Measurements from ENCODE around the gene SATB1.
"Not testable (repeated sequence)": the region's sequence is repeated elsewhere in the genome, so short reads cannot be mapped to it uniquely, and the experiment has no call there.

SATB1 gene

DNA sequence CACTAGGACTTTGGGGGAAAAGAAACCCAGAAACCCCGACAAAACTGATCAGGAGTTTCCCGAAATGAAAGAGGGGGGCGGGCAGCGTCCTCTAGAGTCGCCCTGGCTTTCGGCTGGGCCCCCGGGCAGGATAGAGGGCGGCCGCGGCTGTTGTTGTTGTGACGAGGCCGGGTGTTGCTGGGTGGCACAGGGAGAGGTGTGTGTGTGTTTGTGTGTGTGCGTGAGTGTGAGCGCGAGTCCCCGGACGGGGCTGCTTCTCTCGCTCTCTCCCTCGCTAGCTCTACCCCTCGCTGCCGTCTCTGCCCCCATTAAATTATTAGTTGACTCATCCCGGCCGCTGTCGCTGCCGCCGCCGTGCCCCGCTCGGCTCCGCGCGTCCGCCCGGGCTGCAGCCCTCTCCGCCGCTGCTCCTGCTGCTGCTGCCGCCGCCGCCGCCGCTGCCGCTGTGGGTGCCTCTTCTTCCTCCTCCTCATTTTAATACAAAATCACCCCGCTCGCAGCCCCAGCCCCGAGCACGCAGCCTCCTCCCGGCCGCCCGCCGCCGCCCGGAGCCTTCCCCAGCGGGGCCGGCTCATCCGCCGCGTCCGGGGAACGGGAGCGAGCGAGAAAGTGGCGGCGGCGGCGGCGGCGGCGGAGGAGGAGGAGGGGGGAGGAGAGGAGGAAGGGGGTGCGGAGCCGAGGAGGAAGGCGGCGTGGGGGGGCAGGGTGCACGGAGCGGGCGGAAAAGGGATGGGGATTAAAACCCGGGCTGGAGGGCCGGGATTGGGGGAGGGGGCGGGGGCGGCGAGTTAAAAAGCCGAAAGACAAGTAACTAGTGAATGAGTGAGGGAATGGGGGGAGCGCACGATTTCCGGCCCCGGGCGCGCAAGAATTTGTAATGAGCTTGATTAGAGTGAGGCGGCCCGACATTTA is at the start of gene SATB1:
TSS of gene SATB1 (minus strand) at position 611 of the 912 bp plus-strand sequence. CDS start 4,372 bp downstream, outside the sequence.
- peak; percentile 63 for DNase-seq (ENCODE audit: low spot score)

DNA sequence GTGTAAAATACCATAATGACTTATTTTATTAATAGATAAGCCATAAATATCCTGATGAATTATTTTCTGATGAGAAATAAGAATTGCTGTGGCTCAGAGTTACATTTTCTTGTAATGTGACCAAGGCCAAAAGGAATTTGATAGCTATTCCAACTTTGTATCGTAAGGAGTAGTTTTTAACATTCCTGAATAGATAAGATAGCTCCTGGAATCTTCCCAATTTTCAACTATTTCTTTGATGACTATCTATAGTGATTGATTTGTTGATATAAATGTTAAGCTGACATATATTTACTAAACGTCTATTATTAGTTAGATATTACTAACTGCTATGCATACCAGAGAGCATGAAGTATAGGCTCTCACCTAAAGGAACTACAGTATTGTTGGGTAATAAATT is 49.1 kb upstream of the SATB1 start:
- DNase-seq (ENCODE audit: low spot score): no peak

DNA sequence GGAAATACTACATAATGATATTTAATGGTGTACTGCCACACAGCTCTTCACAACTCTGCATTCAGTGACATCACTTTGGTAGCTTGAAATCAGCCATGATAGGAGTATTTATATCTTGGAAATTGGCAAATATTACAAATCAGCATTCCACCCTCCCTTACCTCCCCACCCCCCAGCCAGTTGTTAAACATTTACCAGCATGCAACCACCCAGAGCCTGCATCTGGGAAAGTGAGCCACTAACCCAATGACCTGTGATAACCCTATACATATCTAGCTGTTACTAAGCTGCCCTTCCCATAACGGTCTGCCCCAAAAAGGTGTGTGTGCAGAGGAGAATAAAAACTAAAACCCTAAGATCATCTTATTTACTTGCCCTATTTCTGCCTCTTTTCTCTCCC is 44.6 kb upstream of the SATB1 start:
- DNase-seq (ENCODE audit: low spot score): no peak

DNA sequence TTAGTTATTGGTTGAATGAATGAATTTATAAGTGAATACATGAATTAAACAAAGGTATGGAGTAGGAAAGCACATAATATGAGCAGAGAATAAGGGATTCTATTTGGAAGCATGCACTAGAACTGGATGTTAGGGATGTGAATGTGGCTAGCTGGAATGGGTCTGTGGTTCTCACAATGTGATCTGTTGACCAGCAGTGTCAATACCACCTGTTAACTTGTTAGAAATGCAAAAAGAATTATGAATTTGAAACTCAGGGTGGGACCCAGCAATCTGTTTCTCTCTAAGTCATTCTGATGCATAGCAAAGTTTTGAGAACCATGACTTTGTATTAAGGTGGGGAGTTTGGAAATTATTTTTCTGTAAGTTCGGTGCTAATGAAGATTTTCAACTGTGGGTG is 41.0 kb upstream of the SATB1 start:
- DNase-seq (ENCODE audit: low spot score): no peak

DNA sequence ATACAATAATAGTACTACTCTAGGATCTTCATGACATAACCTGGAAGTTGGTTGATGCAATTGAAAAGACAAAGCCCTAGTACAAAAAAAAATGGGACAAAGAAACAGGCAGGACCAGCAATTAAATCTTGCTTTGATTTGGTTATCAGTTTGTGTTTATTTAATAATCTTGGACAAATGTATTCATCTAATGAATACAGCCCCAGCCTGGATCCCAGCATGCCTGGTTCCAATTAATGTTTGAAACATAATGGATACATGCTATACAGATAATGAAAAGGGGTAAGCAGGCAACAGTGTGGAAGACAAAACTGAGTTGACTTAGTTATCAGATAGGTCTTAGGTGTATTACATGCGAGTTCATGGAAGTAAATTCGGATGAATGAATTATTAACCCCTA is 29.6 kb upstream of the SATB1 start:
- no peak for DNase-seq (ENCODE audit: low spot score)

DNA sequence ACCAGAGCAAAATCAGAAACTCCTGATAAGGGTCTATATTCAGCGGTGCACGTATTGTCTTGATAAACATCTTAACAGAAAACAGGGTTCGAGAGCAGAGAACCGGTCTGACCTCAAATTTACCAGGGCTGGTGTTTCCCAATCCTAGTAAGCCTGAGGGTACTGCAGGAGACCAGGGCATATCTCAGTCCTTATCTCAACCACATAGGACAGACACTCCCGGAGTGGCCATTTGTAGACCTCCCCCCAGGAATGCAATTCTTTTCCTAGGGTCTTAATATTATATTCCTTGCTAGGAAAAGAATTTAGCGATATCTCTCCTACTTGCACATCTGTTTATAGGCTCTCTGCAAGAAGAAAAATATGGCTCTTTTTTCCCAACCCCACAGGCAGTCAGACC is 24.5 kb upstream of the SATB1 start:
- DNase-seq (ENCODE audit: low spot score): not testable (repeated sequence)

DNA sequence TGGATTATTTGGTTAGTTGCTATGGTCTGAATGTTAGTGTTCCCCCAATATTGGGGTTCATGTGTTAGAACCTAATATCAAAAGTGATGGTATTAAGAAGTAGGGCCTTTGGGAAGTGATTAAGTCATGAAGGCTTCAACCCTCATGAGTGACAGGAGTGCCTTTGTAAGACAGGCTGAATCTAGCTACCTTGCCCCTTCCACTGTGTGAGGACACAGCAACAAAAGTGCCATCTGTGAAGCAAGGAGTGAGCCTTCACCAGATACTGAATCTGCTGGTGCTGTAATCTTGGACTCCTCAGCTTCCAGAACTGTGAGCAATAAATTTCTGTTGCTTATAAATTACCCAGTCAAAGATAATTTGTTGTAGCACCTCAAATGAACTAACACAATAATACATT is 22.6 kb upstream of the SATB1 start:
- DNase-seq (ENCODE audit: low spot score): no peak

DNA sequence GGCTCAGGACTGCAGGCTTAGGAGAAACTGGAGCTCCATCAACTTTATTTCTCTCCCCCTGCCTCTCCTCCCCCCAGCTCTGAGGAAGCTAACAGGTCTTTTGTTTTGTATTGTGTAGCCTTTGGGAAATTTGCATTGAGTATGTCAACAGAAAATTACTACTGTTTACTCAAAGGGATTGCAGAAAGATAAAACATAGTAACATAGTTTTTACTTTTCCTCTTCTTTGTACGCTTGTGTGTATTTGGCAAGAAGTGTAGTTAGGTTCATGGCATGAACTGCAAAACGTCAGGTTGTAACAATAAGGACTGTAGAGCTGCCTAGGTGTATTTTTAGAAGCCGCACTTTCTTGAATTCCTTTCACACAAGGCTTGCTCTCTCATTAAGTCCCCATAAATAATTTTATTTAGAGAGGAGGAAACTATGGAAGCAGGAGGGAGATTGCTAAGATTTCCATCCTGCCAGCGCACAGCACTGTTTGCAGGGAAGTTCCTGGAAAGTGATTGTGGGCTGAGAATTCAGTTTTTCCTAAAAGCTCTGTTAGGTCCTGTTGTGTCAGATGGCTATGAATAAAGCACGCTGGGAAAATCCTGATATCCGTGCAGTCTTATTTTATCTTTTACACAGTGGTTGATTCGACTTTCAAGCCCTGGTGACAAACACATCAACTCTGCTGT is 21.1 kb upstream of the SATB1 start:
- DNase-seq (ENCODE audit: low spot score): no peak

DNA sequence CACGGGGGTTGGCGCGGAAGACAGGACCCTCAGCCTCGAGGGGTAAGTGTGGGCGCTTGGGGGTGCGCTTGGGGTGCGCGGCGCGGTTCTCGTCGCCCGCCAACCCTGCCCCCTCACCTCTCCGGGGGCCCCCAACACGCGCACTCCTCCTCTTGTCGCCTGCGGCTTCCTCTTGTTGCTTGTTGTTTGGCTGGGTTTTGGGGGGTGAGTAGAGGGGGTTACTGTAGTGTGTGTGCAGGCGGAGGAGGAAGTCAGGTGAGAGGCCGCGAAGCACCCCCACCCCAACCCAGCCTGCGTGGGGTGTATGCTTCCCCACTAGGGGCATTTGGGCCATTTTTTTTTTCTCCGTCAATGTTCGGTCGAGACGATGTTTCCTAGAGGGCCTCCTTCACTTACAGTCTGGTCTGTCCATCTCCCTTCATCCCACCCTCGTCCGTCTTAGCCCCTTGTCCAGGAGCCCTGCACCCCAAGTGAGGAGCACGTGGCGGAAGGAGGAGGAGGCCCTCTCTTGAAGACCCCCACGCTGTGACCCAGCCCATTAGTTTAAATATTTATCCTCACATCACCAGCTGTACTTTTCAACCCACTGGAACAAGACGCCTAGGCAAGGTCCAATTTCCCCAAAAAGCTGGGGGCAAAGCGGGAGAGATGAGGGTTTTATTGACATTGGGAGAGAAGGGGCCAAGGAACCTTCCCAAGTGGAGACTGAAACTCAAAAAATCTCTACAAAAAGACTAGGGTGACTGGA is 20.4 kb upstream of the SATB1 start:
- peak; percentile 69 for DNase-seq (ENCODE audit: low spot score)

DNA sequence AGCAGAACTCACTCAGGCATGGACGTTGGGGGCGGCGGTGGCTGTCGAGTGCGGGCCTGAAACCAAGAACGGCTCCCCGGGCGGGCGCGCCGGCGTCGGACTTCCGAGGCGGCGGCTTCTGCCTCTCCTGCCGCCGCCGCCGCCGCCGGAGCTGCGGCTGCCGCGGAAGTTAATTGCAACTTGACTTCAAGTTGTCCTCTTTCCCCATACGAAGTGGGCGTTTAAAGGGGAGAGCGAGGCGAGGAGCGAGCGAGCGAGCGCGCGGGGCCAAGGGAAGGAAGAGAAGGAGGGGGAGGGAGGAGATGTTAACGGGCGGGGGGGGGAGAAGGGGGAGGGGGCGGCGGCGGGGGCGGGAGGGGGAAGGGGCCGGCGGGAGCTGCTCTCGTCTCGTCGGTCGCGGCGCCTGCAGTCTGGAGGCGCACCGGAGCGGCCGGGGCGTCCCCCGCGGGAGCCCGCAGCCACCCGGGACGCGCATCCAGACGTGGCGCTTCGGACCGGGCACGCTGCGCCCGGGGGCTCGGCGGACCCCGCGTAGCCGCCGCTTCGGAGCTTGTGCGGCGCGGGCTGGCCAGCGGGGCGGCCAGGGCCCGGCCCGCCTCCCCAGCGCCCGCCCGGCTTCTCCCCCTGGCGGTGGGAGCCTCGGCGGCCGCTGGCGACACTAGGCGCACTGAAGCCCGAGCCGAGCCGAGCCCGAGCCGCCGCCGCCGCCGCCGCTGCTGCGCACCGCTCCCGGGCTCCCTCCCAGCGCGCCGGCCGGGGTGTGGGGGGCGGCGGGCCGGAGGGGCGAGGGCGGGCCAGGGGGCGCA is 19.7 kb upstream of the SATB1 start:
- DNase-seq (ENCODE audit: low spot score): peak; percentile 74

DNA sequence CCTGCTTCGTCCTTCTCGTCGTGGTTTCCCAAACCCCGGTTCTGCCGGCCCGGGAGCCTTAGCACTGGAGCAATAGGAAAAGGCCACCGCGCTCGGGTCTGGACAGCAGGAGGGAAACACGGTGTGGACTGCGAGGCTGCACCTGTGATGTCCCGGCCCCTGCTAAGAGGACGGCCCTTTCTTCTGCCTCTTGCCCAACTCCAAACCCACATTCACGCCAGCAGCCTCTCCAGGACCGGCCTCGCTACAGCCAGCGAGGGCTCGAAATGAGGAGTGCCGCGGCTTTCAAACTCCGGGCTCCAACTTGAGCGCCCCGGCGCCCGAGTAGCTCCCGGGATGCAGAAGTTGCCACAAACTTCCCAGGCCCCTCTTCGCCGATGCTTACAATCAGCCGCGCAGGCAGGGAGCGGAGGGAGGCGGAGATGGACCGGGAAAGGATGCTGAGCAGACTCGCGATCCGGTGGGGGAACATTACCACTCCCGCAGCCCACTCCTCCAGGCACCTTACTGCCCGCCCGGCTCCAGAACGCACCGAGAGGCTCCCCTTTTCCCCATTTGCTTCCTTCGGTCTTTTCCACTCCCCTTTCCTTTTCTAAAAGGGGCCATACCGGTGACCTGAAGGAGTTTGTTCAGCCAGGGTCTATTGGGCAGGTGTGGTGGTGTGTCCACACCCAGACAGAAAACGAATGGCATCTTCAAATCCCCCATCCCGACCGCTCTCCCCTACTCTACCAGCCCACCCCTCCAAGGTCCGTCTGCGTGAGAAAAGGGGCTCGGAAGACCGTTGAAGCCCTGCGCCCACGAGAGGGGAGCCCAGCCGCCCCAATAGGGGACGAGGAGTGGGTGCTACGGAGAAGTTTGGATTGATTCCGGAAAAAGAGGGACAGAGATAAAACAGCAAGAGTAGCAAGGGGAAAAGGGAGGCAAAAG is 18.8 kb upstream of the SATB1 start:
- no peak for DNase-seq (ENCODE audit: low spot score)

DNA sequence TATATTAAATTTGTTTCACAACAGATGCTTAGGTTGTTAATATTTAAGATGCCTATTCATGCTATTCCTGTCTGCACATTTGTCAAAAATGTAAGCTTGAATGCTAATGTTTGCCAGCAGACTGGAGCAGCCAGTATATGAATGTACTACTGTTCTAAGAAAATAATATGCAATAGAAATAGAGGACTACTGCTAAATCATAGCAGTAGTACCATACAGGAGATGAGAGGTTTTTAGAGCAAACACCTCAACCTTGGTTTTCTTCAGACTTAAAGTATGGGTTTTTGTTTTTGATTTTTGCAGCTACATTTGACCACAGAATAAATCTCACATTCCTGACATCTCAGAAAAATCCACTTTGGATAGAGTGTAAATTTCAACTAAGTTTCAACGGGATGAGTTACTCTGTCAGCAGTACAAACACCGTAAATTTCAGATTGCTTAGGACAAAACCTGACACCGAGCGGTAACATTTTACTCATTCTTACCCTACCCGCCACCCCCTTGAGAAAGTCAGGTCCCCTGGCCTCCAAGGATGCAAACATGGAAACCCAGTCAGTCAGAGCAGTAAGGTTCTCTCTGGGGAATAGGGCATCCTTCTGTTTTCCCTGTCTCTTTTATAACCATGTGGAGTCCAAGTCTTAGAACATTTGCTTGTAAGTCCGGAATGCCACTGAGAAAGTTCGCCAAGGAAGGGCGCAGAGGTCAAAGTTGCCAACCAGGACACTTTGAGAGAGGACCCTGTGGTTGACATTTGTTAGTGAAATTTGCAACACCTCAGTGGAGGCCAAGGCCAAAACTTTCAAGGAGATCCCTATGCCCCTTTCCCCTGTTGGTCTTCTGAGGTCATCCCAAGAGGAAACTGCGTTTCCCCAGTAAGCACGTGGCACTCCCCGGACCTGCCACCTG is 17.9 kb upstream of the SATB1 start:
- no peak for DNase-seq (ENCODE audit: low spot score)

DNA sequence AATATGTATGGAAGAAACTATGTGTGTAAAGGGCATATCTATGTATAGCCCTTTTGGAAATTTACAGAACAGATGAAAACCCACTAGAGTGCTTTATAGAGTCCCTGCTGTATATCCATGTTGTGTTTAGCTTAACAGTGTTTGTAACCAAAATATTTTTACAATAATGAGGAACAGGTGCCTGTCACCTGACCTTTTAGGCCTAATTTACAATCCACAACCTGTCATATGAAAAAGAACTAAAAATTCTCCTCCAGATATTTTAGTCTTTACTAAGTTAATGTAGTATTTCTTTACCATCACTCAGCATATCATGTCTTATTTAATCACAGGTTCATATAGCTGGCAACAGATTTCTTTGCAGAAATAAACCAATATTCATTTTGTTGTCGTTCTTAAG is 16.4 kb upstream of the SATB1 start:
- DNase-seq (ENCODE audit: low spot score): no peak

DNA sequence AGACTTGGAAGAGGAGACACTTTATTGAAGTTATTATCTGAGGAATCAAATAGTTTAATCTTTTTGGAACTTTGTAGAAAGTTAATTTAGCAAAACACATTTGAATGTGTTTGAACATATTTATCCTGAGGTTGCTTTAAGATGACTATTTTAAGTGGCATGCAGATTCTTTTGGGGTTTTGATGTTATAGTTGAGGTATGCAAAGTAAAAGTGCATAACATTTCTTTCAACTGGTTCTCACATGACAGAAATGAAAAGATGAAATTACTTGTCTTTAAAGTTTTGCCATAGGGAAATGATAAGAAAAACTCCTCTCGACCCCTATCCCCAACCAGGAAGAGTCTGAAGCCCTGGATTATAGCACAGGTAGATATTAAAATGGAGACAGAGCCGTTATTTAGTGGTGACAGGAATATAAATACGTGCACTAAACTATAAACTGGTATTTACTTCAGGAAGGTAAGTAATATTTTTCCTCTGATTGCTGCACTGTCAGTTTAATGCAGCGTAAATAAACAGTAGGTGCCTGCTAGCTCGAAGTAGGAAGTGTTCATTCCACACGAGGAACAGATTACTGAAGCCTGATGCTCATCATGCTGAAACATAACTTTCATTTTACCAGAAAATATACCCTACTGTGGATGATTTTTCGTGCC is 15.1 kb upstream of the SATB1 start:
- DNase-seq (ENCODE audit: low spot score): no peak

DNA sequence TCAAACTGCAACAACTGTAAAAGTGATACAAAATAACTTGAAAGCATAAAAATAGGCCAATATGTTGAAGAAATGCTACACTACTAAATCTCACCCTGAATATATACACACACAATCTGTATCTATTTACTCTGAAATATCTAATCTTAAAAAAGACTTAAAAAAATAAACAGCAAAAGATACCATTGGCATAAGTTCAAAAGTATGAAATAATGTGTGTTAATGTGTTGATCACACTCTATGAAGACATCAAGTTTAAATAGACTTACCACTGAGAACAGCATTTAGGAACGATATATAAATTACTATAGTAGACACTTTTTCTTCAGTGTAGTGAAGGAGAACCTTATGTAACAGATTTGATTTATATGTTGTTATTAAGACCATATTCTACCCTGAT is 14.1 kb upstream of the SATB1 start:
- DNase-seq (ENCODE audit: low spot score): no peak

DNA sequence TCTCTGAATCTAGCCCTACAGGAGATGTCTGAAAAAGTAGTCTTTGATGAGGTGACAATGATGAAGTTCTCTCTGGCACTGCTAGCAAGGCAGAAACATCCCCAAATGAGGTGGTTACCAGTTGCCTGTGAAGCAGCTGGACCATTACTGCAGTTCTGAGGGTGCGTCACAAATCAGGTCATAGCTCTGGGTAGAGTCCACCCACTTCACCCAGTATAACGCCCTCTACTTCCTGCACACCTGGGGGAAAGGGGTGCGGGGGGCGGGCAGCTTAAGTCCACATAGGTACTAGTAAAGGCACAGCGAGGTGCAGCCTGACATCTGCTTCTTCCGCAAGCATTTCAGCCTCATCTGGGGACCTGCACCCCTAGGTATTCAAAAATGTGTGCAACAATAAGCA is 13.4 kb upstream of the SATB1 start:
- DNase-seq (ENCODE audit: low spot score): peak; percentile 65

DNA sequence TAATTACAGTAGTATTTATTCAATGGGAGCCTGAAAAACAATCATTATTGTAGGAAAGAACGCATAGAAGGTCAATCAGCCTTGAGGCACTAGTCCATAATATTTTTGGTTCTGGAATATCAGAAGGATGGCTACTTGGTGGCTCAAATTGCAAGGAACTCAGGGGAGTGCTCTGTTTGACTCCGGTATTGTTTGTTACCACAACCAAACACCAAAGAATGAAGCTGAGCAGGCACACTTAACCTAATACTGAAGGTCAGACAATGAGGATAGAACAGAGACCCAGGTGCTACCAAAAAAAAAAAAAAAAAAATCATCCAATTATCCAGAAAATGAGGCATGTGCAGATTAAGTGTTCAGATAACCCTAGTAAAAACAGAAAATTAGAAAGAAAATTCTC is 11.1 kb upstream of the SATB1 start:
- no peak for DNase-seq (ENCODE audit: low spot score)

DNA sequence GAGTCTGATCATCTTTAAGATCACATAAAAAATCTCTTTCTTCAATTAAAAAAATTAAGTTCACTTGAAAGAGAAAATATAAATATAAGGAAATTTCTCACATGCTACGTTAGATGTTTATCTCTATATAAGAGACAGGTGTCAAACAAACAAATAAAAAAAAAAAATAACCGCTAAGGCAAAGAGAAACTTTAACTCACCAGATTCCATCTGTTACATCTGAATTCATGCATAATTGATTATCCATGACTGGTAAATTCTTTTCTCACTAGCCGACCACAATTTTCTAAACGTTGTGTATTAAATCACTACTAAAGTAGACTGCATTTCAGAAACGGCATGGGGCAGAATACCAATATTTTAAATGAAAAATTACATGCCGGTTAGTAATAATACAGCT is 9.6 kb upstream of the SATB1 start:
- no peak for DNase-seq (ENCODE audit: low spot score)

DNA sequence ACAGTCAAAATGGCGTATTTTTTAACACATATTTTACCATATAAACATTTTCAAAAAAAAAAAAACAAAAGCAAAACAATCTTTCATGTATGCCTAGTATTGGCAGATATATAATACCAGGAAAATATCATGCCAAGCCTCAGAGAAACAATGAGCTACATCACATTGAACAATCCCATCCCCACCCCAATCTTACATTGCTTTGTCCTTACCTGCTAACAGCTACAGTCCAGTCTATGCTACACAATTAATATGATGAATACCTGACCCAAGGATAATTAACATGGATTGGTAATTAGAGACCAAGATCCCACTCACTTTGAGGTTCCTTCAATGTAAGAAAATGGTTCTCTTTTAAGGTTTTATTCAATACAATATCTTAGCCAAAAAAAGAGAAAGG is 7.6 kb upstream of the SATB1 start:
- DNase-seq (ENCODE audit: low spot score): no peak
